ENCODE measurements around the gene EGFLAM. TPM values are rescaled to one million over a fixed set of nuclear protein-coding genes. Genes with fewer than 3 reads are reported as not detected.
A peak's percentile ranks its signal among the peaks of the same experiment; 100 is the strongest.

Gene EGFLAM
- total and polyA plus RNA-seq, 2 of the 4 experiments (the other 2 are of a cell fraction), result 0.77 to 1.1 TPM

GRCh38 chr5:38259062-38259808 lies 876 bp downstream of the EGFLAM start:
- intact Hi-C loops (cut with micrococcal nuclease) (no loop called here), in situ Hi-C loops (cut with MboI; ENCODE audit: low sequenced_read_pairs) (no loop called here), dilution Hi-C loops (cut with HindIII; ENCODE audit: low sequenced_read_pairs, unreplicated experiment) (no loop called here)
- no peak overlapping the region for H2BK120ac ChIP-seq (ENCODE audit: low read depth, low read length)
- no peaks in the 10 kb centered on the region for H3K9me3 ChIP-seq (ENCODE audit: control insufficient read depth, insufficient read depth, low read length)
- no peaks in the 10 kb centered on the region for H3K9me1 ChIP-seq (ENCODE audit: insufficient read depth, low read length)
- H3K27me3 ChIP-seq (ENCODE audit: control insufficient read depth, insufficient read depth, low read length), result peaks cover 55% of the 10 kb centered on the region
- DNase-seq (no peak), ATAC-seq (ENCODE audit: low read depth) (no peak; the same call in none of the 2 replicates)
- H2AFZ ChIP-seq (replicated peaks; ENCODE audit: low read length, poor library complexity), result peak overlapping the region; percentile 34
- H3K56ac ChIP-seq (ENCODE audit: extremely low read depth, insufficient read depth, low read length), result no peak overlapping the region
- no peak overlapping the region for H3K4ac ChIP-seq (ENCODE audit: low read depth, low read length)
- H2BK5ac ChIP-seq (ENCODE audit: low read depth, low read length, poor library complexity, severe bottlenecking), result no peak overlapping the region
- H4K8ac ChIP-seq (ENCODE audit: low read depth in 2 of 2, low read length in 2 of 2), result no peak overlapping the region
- no peak overlapping the region for H3K14ac ChIP-seq (replicated peaks; ENCODE audit: low read depth, low read length)
- ChIA-PET POLR2A (ENCODE audit: unreplicated experiment) (no interaction called here), CTCF (no interaction called here)
- no peak overlapping the region for H2AK9ac ChIP-seq (replicated peaks; ENCODE audit: low read depth, low read length, poor library complexity)
- no peak overlapping the region for H3K9ac ChIP-seq (ENCODE audit: low read depth, low read length)
- H2BK20ac ChIP-seq (ENCODE audit: low read depth, low read length), result no peak overlapping the region
- no TSS peak for BruUV-seq (replicated peaks)
- WGBS, 2 experiments (ENCODE audit: extremely low coverage in 2 of 2, insufficient read length in 1 of 2), result 15% methylated on average over 5 of the region's 13 CpGs; no CpG with 5 or more reads in 1 of the 2 experiments
- H3K27ac ChIP-seq (ENCODE audit: insufficient read depth, low read length), result no peak overlapping the region
- H4K20me1 ChIP-seq (ENCODE audit: insufficient read depth, low read length), result no peaks in the 10 kb centered on the region
- H3K4me3 ChIP-seq (ENCODE audit: insufficient read depth, low read depth, low read length), result no peak overlapping the region
- H2BK15ac ChIP-seq (ENCODE audit: low read depth, low read length), result no peak overlapping the region
- H3K18ac ChIP-seq (ENCODE audit: low read depth, low read length), result no peak overlapping the region
- H4K5ac ChIP-seq (ENCODE audit: low read depth, low read length), result no peak overlapping the region
- H3K36me3 ChIP-seq (ENCODE audit: control insufficient read depth, insufficient read depth, low read length), result no peaks in the 10 kb centered on the region
- H2AK5ac ChIP-seq (ENCODE audit: low read depth, low read length), result no peak overlapping the region
- H3K23ac ChIP-seq (ENCODE audit: low read depth, low read length), result no peak overlapping the region
- H3K79me1 ChIP-seq (ENCODE audit: low read depth in 1 of 2, low read length in 2 of 2), result no peaks in the 10 kb centered on the region
- H3K4me2 ChIP-seq (ENCODE audit: low read depth, low read length), result no peak overlapping the region; the same call in 1 of the 2 replicates
- no peak overlapping the region for H4K91ac ChIP-seq (ENCODE audit: insufficient read depth, low read depth, low read length)
- TF ChIP-seq ELK1 (IDR thresholded peaks at IDR 0.05; ENCODE audit: borderline replicate concordance, low read depth, low read length) (no peak), CHD1 (IDR thresholded peaks at IDR 0.05; ENCODE audit: low read depth, low read length) (no peak), SMC3 (IDR thresholded peaks at IDR 0.05; ENCODE audit: low read depth, low read length) (no peak), RFX5 (IDR thresholded peaks at IDR 0.05; ENCODE audit: low read depth, low read length) (no peak), BHLHE40 (IDR thresholded peaks at IDR 0.05; ENCODE audit: low read depth, low read length) (no peak)
- H3K4me1 ChIP-seq (ENCODE audit: control insufficient read depth, insufficient read depth, low read length), result no peaks in the 10 kb centered on the region

Measured in IMR-90 (cell line).